Stomach (tissue), 4 donors: ENCODE results near the gene SNAPC1.

Experiments used
- CTCF ChIP-seq, 7 experiments: fragments of 450-650 bp in 4 of 7; fragments of 200-600 bp in 3 of 7; sonication (generic) in 3 of 7; IDR thresholded peaks; one replicate each; pipeline ENCODE4 v1.5.1; 2016 to 2019; ENCODE audit warnings: antibody characterized with exemption in 7 of 7, control low read depth in 2 of 7, mild to moderate bottlenecking in 1 of 7
- EP300 ChIP-seq: sonication (generic); formaldehyde crosslinking; IDR thresholded peaks from one replicate; pipeline ENCODE4 v1.6.1; 2017; ENCODE audit warnings: antibody characterized with exemption
- POLR2A ChIP-seq, 4 donors: fragments of 450-650 bp; IDR thresholded peaks; one replicate each; pipeline ENCODE4 v1.6.1; 2016; ENCODE audit warnings: antibody characterized with exemption in 4 of 4, control low read depth in 2 of 4, mild to moderate bottlenecking in 1 of 4, moderate library complexity in 1 of 4
- POLR2AphosphoS5 ChIP-seq, 3 donors: sonication (generic); formaldehyde crosslinking; IDR thresholded peaks; one replicate each; pipeline ENCODE4 v1.6.1; 2016; ENCODE audit warnings: antibody characterized with exemption in 3 of 3

DNA sequence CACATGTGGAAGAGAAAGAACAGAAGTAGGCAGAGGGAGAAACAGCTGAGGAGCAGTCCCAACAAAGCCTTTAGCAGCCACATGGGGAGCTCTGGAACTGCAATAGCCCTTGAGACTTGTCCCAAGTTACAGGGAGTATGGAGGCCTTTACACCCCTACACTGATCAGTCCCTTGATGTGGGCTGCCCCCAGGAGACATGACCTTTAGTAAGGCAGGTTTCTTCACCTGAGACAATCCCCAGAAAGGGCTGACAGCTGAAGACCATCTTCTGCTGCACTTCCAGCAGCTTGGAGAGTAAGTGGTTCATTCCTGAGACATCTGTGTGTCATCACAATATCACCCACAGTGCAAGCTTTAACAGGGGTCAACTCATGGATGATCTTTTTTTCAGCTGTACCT is 8.6 kb upstream of the SNAPC1 start:
- TF ChIP-seq POLR2A (IDR thresholded peaks at IDR 0.05), result no peak
- TF ChIP-seq CTCF (IDR thresholded peaks at IDR 0.05), result no peak
- no peak for TF ChIP-seq EP300
- no peak for TF ChIP-seq POLR2AphosphoS5 (IDR thresholded peaks at IDR 0.05)
